H9 (cell line): ENCODE data around the gene PROCA1. TPM values are rescaled to one million over a fixed set of nuclear protein-coding genes. Genes with fewer than 3 reads are reported as not detected.
A peak's percentile ranks its signal among the peaks of the same experiment; 100 is the strongest.

Experiments used
- DNase-seq: peaks from one replicate; pipeline ENCODE4 v3.0.0-alpha.2; 2017
- H2AFZ ChIP-seq: one replicate; pipeline ENCODE4 v1.6.1; 2013; ENCODE audit warnings: mild to moderate bottlenecking, low read length, control low read depth, moderate library complexity
- H2AK5ac ChIP-seq: 2 replicates; pipeline ENCODE4 v1.6.1; 2013; ENCODE audit warnings: low read length, control low read depth, mixed read lengths; ENCODE audit not compliant: insufficient read length
- H2BK120ac ChIP-seq: one replicate; pipeline ENCODE4 v1.6.1; 2013; ENCODE audit warnings: low read depth, mild to moderate bottlenecking, low read length, control low read depth, inconsistent platforms; ENCODE audit not compliant: poor library complexity, severe bottlenecking
- H2BK12ac ChIP-seq: 2 replicates; pipeline ENCODE4 v1.6.1; 2013; ENCODE audit warnings: low read length, control low read depth, mixed read lengths, low read depth; ENCODE audit not compliant: insufficient read length
- H2BK15ac ChIP-seq: 2 replicates; pipeline ENCODE4 v1.6.1; 2013; ENCODE audit warnings: low read depth, low read length, control low read depth
- H2BK20ac ChIP-seq: one replicate; pipeline ENCODE4 v1.6.1; 2013; ENCODE audit warnings: low read depth, mild to moderate bottlenecking, low read length, control low read depth, inconsistent platforms; ENCODE audit not compliant: poor library complexity, severe bottlenecking
- H2BK5ac ChIP-seq: 2 replicates; pipeline ENCODE4 v1.6.1; 2013; ENCODE audit warnings: low read length, control low read depth, mixed read lengths; ENCODE audit not compliant: insufficient read length
- H3K14ac ChIP-seq: 2 replicates; pipeline ENCODE4 v1.6.1; 2013; ENCODE audit warnings: low read length, control low read depth; ENCODE audit not compliant: insufficient read depth
- H3K18ac ChIP-seq: 2 replicates; pipeline ENCODE4 v1.6.1; 2013; ENCODE audit warnings: low read depth, mild to moderate bottlenecking, mixed read lengths, low read length, control low read depth; ENCODE audit not compliant: insufficient read length
- H3K23ac ChIP-seq: 2 replicates; pipeline ENCODE4 v1.6.1; 2013; ENCODE audit warnings: low read length, control low read depth, mixed read lengths, low read depth; ENCODE audit not compliant: insufficient read length
- H3K23me2 ChIP-seq: 2 replicates; pipeline ENCODE4 v1.6.1; 2013; ENCODE audit warnings: low read depth, mild to moderate bottlenecking, mixed read lengths, low read length, control low read depth; ENCODE audit not compliant: insufficient read length, poor library complexity, severe bottlenecking
- H3K27ac ChIP-seq: 2 replicates; pipeline ENCODE4 v1.5.1; 2013; ENCODE audit warnings: low read length, control low read depth, mixed read lengths, low read depth; ENCODE audit not compliant: insufficient read length
- H3K27me3 ChIP-seq: 2 replicates; pipeline ENCODE4 v1.6.1; 2013; ENCODE audit warnings: low read length, control low read depth, inconsistent platforms; ENCODE audit not compliant: insufficient read depth
- H3K4ac ChIP-seq: 2 replicates; pipeline ENCODE4 v1.6.1; 2013; ENCODE audit warnings: low read depth, mild to moderate bottlenecking, control low read depth, inconsistent platforms, low read length, moderate library complexity
- H3K4me1 ChIP-seq: 2 replicates; pipeline ENCODE4 v1.6.1; 2013; ENCODE audit warnings: low read length, control low read depth, inconsistent platforms; ENCODE audit not compliant: insufficient read depth
- H3K4me2 ChIP-seq: 2 replicates; pipeline ENCODE4 v1.6.1; 2013; ENCODE audit warnings: low read length, control low read depth, mixed read lengths; ENCODE audit not compliant: insufficient read length, insufficient read depth
- H3K56ac ChIP-seq: 2 replicates; pipeline ENCODE4 v1.6.1; 2013; ENCODE audit warnings: low read depth, mild to moderate bottlenecking, mixed read lengths, low read length, control low read depth; ENCODE audit not compliant: insufficient read length
- H3K79me1 ChIP-seq: 2 replicates; pipeline ENCODE4 v1.6.1; 2013; ENCODE audit warnings: low read depth, mild to moderate bottlenecking, moderate library complexity, low read length, control low read depth, inconsistent platforms; ENCODE audit not compliant: insufficient read depth, poor library complexity, severe bottlenecking
- H3K79me2 ChIP-seq: 2 replicates; pipeline ENCODE4 v1.6.1; 2013; ENCODE audit warnings: low read length, control low read depth, inconsistent platforms; ENCODE audit not compliant: insufficient read depth
- H3K9ac ChIP-seq: 2 replicates; pipeline ENCODE4 v1.6.1; 2013; ENCODE audit warnings: low read length, control low read depth, mixed read lengths; ENCODE audit not compliant: insufficient read length; ENCODE audit errors: extremely low read depth
- H3K9me3 ChIP-seq: one replicate; pipeline ENCODE4 v1.6.1; 2013; ENCODE audit warnings: low read depth, low read length, inconsistent platforms; ENCODE audit not compliant: control insufficient read depth
- H3T11ph ChIP-seq: one replicate; pipeline ENCODE4 v1.6.1; 2013; ENCODE audit warnings: mild to moderate bottlenecking, low read length, control low read depth, inconsistent platforms
- H4K20me1 ChIP-seq: one replicate; pipeline ENCODE4 v1.6.1; 2013; ENCODE audit not compliant: control insufficient read depth, insufficient read length, insufficient read depth
- H4K5ac ChIP-seq: 2 replicates; pipeline ENCODE4 v1.6.1; 2013; ENCODE audit warnings: low read depth, mild to moderate bottlenecking, mixed read lengths, low read length, control low read depth; ENCODE audit not compliant: insufficient read length
- H4K8ac ChIP-seq: replicated peaks from 2 replicates; pipeline ENCODE4 v1.6.1; 2013; ENCODE audit warnings: low read length, control low read depth, mixed read lengths, low read depth; ENCODE audit not compliant: insufficient read length
- H4K91ac ChIP-seq: 2 replicates; pipeline ENCODE4 v1.6.1; 2013; ENCODE audit warnings: low read depth, mild to moderate bottlenecking, moderate library complexity, mixed read lengths, low read length, control low read depth; ENCODE audit not compliant: insufficient read length
- H3K27ac Mint-ChIP-seq, 3 experiments: 2 replicates in 2 of 3; 3 replicates in 1 of 3; pipeline ENCODE4 v1.8.0; 2020 to 2021; ENCODE audit warnings: mixed read lengths in 3 of 3, mild to moderate bottlenecking in 1 of 3, moderate library complexity in 1 of 3
- H3K27me3 Mint-ChIP-seq: 2 replicates; pipeline ENCODE4 v1.8.0; 2021; ENCODE audit warnings: low read depth, mild to moderate bottlenecking, moderate library complexity, mixed read lengths
- H3K36me3 Mint-ChIP-seq, 3 experiments: 2 replicates in 2 of 3; 3 replicates in 1 of 3; pipeline ENCODE4 v1.8.0; 2020 to 2021; ENCODE audit warnings: low read depth in 3 of 3, mixed read lengths in 3 of 3; ENCODE audit not compliant: insufficient read depth in 1 of 3
- H3K4me1 Mint-ChIP-seq, 2 experiments: 2 replicates each; pipeline ENCODE4 v1.8.0; 2020; ENCODE audit warnings: mixed read lengths in 2 of 2
- H3K4me3 Mint-ChIP-seq, 2 experiments: 2 replicates in 1 of 2; 3 replicates in 1 of 2; pipeline ENCODE4 v1.8.0; 2020 to 2021; ENCODE audit warnings: mild to moderate bottlenecking in 2 of 2, mixed read lengths in 2 of 2, moderate library complexity in 1 of 2
- H3K9me3 Mint-ChIP-seq, 2 experiments: 2 replicates in 1 of 2; 3 replicates in 1 of 2; pipeline ENCODE4 v1.8.0; 2020; ENCODE audit warnings: mild to moderate bottlenecking in 2 of 2, mixed read lengths in 2 of 2, moderate library complexity in 1 of 2
- CTCF ChIP-seq: fragments of 200-600 bp; sonication (generic); conservative IDR thresholded peaks from 3 replicates; pipeline ENCODE4 v1.8.0; 2021; ENCODE audit warnings: antibody characterized with exemption, mild to moderate bottlenecking
- WGBS: extraction: QIAGEN DNeasy Blood & Tissue Kit; methylation state at CpG from one replicate; pipeline ENCODE4 v1.1.7; 2013; ENCODE audit warnings: missing lambda C conversion rate, low lambda C conversion rate, mixed read lengths; ENCODE audit not compliant: insufficient read length; ENCODE audit errors: extremely low coverage; 5-methylcytosine and 5-hydroxymethylcytosine counted together
- total RNA-seq: library from RNA; stranded (reverse); gene quantifications from 2 replicates; pipeline ENCODE4 v1.2.1, GENCODE V29; 2021

PROCA1 gene
- total RNA-seq, 1 experiment from 2014 or later, result 15.0 TPM

GRCh38 chr17:28705074-28705659, 6.5 kb downstream of the PROCA1 start:
- no CpG with 5 or more reads among the region's 5 CpGs for WGBS
- H3K18ac ChIP-seq, result no peak overlapping the region
- no peak overlapping the region for H4K91ac ChIP-seq
- H3T11ph ChIP-seq, result no peak overlapping the region
- H4K8ac ChIP-seq, result no peak overlapping the region
- H2AK5ac ChIP-seq, result no peak overlapping the region
- H3K9me3 ChIP-seq, result no peaks in the 10 kb centered on the region
- no peak overlapping the region for H2BK5ac ChIP-seq
- no peak overlapping the region for H3K4ac ChIP-seq
- H2BK12ac ChIP-seq, result no peak overlapping the region
- no peak for DNase-seq
- H3K4me2 ChIP-seq, result no peak overlapping the region
- no peaks in the 10 kb centered on the region for H3K79me1 ChIP-seq
- H3K27me3 Mint-ChIP-seq, result no peaks in the 10 kb centered on the region
- no peak overlapping the region for H2BK120ac ChIP-seq
- peaks cover 34 to 44% of the 10 kb centered on the region in 2 experiments for H3K4me1 Mint-ChIP-seq
- H2BK20ac ChIP-seq, result no peak overlapping the region
- H3K56ac ChIP-seq, result no peak overlapping the region
- H4K5ac ChIP-seq, result no peak overlapping the region
- no peaks in the 10 kb centered on the region for H3K23me2 ChIP-seq
- H3K27me3 ChIP-seq, result no peaks in the 10 kb centered on the region
- no peaks in the 10 kb centered on the region for H3K9me3 Mint-ChIP-seq
- no peaks in the 10 kb centered on the region for H3K4me1 ChIP-seq
- peak overlapping the region in 2 of 3 experiments; percentile 91 to 96; a peak in 5 of 7 replicates for H3K27ac Mint-ChIP-seq
- H2AFZ ChIP-seq, result no peak overlapping the region
- no peak overlapping the region for H3K4me3 Mint-ChIP-seq
- H3K23ac ChIP-seq, result no peak overlapping the region
- H4K20me1 ChIP-seq, result peaks cover 4% of the 10 kb centered on the region
- H2BK15ac ChIP-seq, result no peak overlapping the region
- TF ChIP-seq CTCF, result no peak
- peaks cover 23 to 58% (median 47%) of the 10 kb centered on the region in 3 experiments; a peak in 6 of 7 replicates for H3K36me3 Mint-ChIP-seq
- H3K9ac ChIP-seq, result no peak overlapping the region
- no peak overlapping the region for H3K27ac ChIP-seq
- no peak overlapping the region; the same call in 1 of the 2 replicates for H3K14ac ChIP-seq
- no peaks in the 10 kb centered on the region for H3K79me2 ChIP-seq
